Measurements from ENCODE around the gene FECH.
A peak's percentile ranks its signal among the peaks of the same experiment; 100 is the strongest.

- TF ChIP-seq GATA3 (IDR thresholded peaks at IDR 0.05; ENCODE audit: low read depth, low read length) (no peak), GATA2 (IDR thresholded peaks at IDR 0.05; ENCODE audit: low read depth, low read length) (peak; percentile 55; the same call in 1 of the 2 replicates)
These were observed 58.8 kb downstream of the FECH start for GRCh38 chr18:57527556-57528229.
